HG02973 (cell line): Measurements from ENCODE around the gene BLM.

Experiments used
- ATAC-seq: cut with Tn5 transposase; IDR thresholded peaks from one replicate; pipeline ENCODE4 v1.9.1; 2021; ENCODE audit warnings: moderate library complexity; ENCODE audit not compliant: unreplicated experiment

Gene BLM

GRCh38 chr15:90691369-90691768 lies 25.8 kb upstream of the BLM start:
- ATAC-seq, result no peak

GRCh38 chr15:90691982-90692773 lies 25.0 kb upstream of the BLM start:
- ATAC-seq, result peak; percentile 74

- ATAC-seq, result no peak
Measured at GRCh38 chr15:90694987-90695386, 22.2 kb upstream of the BLM start.

- no peak for ATAC-seq
Measured at GRCh38 chr15:90697175-90697574, 20.0 kb upstream of the BLM start.

GRCh38 chr15:90698629-90699028 lies 18.5 kb upstream of the BLM start:
- no peak for ATAC-seq

GRCh38 chr15:90701048-90701447 lies 16.1 kb upstream of the BLM start:
- ATAC-seq, result no peak

GRCh38 chr15:90701880-90702630 lies 15.1 kb upstream of the BLM start:
- ATAC-seq, result no peak

- no peak for ATAC-seq
Measured at GRCh38 chr15:90703455-90703854, 13.7 kb upstream of the BLM start.

GRCh38 chr15:90705212-90705611 lies 11.9 kb upstream of the BLM start:
- no peak for ATAC-seq

- ATAC-seq, result no peak
Measured at GRCh38 chr15:90706394-90707327, 10.5 kb upstream of the BLM start.

- no peak for ATAC-seq
Measured at GRCh38 chr15:90707489-90707888, 9.7 kb upstream of the BLM start.

- ATAC-seq, result no peak
Measured at GRCh38 chr15:90708516-90708915, 8.6 kb upstream of the BLM start.

GRCh38 chr15:90709278-90709677 lies 7.9 kb upstream of the BLM start:
- ATAC-seq, result no peak

GRCh38 chr15:90710436-90711027 lies 6.6 kb upstream of the BLM start:
- ATAC-seq, result no peak

- ATAC-seq, result no peak
Measured at GRCh38 chr15:90711418-90711824, 5.7 kb upstream of the BLM start.

- ATAC-seq, result no peak
Measured at GRCh38 chr15:90711842-90712241, 5.3 kb upstream of the BLM start.

GRCh38 chr15:90713081-90713480 lies 4.1 kb upstream of the BLM start:
- ATAC-seq, result no peak

- ATAC-seq, result peak; percentile 22
Measured at GRCh38 chr15:90716317-90716975, 700 bp upstream of the BLM start.

- ATAC-seq, result no peak
Measured at GRCh38 chr15:90718232-90718631, 1.1 kb downstream of the BLM start.

GRCh38 chr15:90720131-90720530 lies 3.0 kb downstream of the BLM start:
- no peak for ATAC-seq
